Thoracic aorta endothelial cell (primary cell): ENCODE measurements around the gene ITPKA. TPM values are rescaled to one million over a fixed set of nuclear protein-coding genes. Genes with fewer than 3 reads are reported as not detected.

ENCODE experiments used
- small RNA-seq: library from RNA; depleted of rRNA; stranded (forward); fragments of <200 nt; gene quantifications from one replicate; pipeline ENCODE3, GENCODE V24; 2012
- total RNA-seq: library from RNA; depleted of rRNA; stranded (reverse); fragments of >200 nt; gene quantifications from 2 replicates; pipeline ENCODE4 v1.2.3, GENCODE V29; 2012

ITPKA gene
- 0.36 and 1.2 TPM in 2 replicates for total RNA-seq

GRCh38 chr15:41493205-41493901 lies at the start of gene ITPKA:
TSS of gene ITPKA (plus strand) at chr15:41493874. CDS start at chr15:41493928, 54 bp downstream.

GRCh38 chr15:41513506-41514227 lies 20.0 kb downstream of the ITPKA start, which contains the start of gene LTK:
TSS of gene LTK (minus strand) at chr15:41513827. CDS start at chr15:41513709, 118 bp downstream.

Small RNA genes lying within 50 kb of the gene (small RNA-seq; reads per million reads assigned to genes)
- not detected for gene RNU6-1169P

Other genes with a start within 250 kb of the ITPKA start
- gene OIP5, start 161.3 kb upstream of the ITPKA start, total RNA-seq: 11.4 and 16.9 TPM in 2 replicates
- gene NUSAP1, start 161.0 kb upstream of the ITPKA start, total RNA-seq: 96.3 and 172 TPM in 2 replicates
- gene NDUFAF1, start 91.4 kb upstream of the ITPKA start, total RNA-seq: 29.1 and 31.2 TPM in 2 replicates
- gene RTF1, start 76.8 kb upstream of the ITPKA start, total RNA-seq: 49.3 and 55.9 TPM in 2 replicates
- gene LTK, start 20.0 kb downstream of the ITPKA start, total RNA-seq: 0.07 and 0.13 TPM in 2 replicates
- 23.2 and 30.2 TPM in 2 replicates for gene RPAP1, start 50.4 kb downstream of the ITPKA start, total RNA-seq
- gene TYRO3, start 65.3 kb downstream of the ITPKA start, total RNA-seq: 10.4 and 12.6 TPM in 2 replicates
- 46.3 and 50.0 TPM in 2 replicates for gene MGA, start 166.5 kb downstream of the ITPKA start, total RNA-seq